ENCODE measurements around the gene TNFAIP8L3.
A peak's percentile ranks its signal among the peaks of the same experiment; 100 is the strongest.

The TNFAIP8L3 gene

GRCh38 chr15:51030649-51031316, 63.9 kb downstream of the TNFAIP8L3 start:
- no peak overlapping the region for H3K4me3 ChIP-seq (ENCODE audit: low read length)
- DNase-seq (ENCODE audit: low read depth): peak; percentile 58
- no peak for TF ChIP-seq CTCF (conservative IDR thresholded peaks at IDR 0.05; ENCODE audit: low read length)

GRCh38 chr15:51025454-51025846, 69.3 kb downstream of the TNFAIP8L3 start:
- TF ChIP-seq CTCF (conservative IDR thresholded peaks at IDR 0.05; ENCODE audit: low read length): no peak
- H3K4me3 ChIP-seq (ENCODE audit: low read length): no peak overlapping the region
- DNase-seq (ENCODE audit: low read depth): no peak

GRCh38 chr15:51024735-51025453, 69.8 kb downstream of the TNFAIP8L3 start:
- H3K4me3 ChIP-seq (ENCODE audit: low read length): no peak overlapping the region
- TF ChIP-seq CTCF (conservative IDR thresholded peaks at IDR 0.05; ENCODE audit: low read length): no peak
- peak; percentile 49 for DNase-seq (ENCODE audit: low read depth)

GRCh38 chr15:51023499-51023898, 71.2 kb downstream of the TNFAIP8L3 start:
- no peak for TF ChIP-seq CTCF (conservative IDR thresholded peaks at IDR 0.05; ENCODE audit: low read length)
- DNase-seq (ENCODE audit: low read depth): no peak
- no peak overlapping the region for H3K4me3 ChIP-seq (ENCODE audit: low read length)

GRCh38 chr15:51022206-51022605, 72.5 kb downstream of the TNFAIP8L3 start:
- no peak for DNase-seq (ENCODE audit: low read depth)

GRCh38 chr15:51016615-51017014, 78.1 kb downstream of the TNFAIP8L3 start:
- no peak for TF ChIP-seq CTCF (conservative IDR thresholded peaks at IDR 0.05; ENCODE audit: low read length)
- no peak for DNase-seq (ENCODE audit: low read depth)
- H3K4me3 ChIP-seq (ENCODE audit: low read length): no peak overlapping the region

More at GRCh38 chr15:51022206-51022605, 72.5 kb downstream of the TNFAIP8L3 start:
- TF ChIP-seq CTCF (conservative IDR thresholded peaks at IDR 0.05; ENCODE audit: low read length): no peak
- no peak overlapping the region for H3K4me3 ChIP-seq (ENCODE audit: low read length)

- DNase-seq (ENCODE audit: low read depth): no peak
- TF ChIP-seq CTCF (conservative IDR thresholded peaks at IDR 0.05; ENCODE audit: low read length): no peak
- H3K4me3 ChIP-seq (ENCODE audit: low read length): no peak overlapping the region
Measured at GRCh38 chr15:51011212-51011611, 83.5 kb downstream of the TNFAIP8L3 start.
